ENCODE data around the gene EOGT. TPM values are rescaled to one million over a fixed set of nuclear protein-coding genes. Genes with fewer than 3 reads are reported as not detected.

Gene EOGT
- total RNA-seq, 1 donor from 2014 or later = 46.0 TPM

GRCh38 chr3:69009559-69010410, 3.7 kb downstream of the EOGT start:
- DNase-seq (ENCODE audit: low read depth) = peak; percentile 74

- DNase-seq (ENCODE audit: low read depth) = peak; percentile 11
Observed at GRCh38 chr3:69008980-69009379, 4.5 kb downstream of the EOGT start.

DNA sequence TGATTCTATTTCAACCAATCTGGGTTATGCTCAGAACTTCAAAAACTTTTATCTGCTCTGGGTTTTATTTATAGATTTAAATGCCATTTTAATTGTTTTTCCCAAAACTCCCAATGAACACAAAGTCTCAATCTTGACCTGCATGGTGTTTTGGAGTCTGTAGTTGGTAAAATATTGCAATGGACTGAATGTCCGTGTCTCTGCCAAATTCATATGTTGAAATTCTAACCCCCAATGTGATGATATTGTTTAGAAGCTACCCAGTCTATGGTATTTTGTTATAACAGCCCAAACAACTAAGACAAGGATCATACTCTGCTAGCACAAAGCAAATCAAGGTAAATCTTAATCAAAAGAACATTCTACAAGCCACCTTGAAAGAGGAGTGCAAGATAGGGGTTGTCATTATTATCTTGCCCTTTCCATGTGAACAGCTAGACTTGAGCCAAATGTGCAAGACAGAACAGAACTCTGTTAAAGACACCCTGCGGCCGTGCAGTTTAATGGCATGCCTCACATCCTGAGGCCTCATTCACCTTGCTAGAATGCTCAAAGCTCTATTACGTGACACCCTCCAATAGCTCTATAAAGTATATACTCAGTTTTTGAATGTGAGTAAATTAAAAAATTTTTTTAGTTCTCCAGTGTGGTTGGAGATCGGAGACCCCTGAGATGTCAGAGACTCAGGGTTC, 7.5 kb downstream of the EOGT start:
- DNase-seq (ENCODE audit: low read depth) = no peak

DNA sequence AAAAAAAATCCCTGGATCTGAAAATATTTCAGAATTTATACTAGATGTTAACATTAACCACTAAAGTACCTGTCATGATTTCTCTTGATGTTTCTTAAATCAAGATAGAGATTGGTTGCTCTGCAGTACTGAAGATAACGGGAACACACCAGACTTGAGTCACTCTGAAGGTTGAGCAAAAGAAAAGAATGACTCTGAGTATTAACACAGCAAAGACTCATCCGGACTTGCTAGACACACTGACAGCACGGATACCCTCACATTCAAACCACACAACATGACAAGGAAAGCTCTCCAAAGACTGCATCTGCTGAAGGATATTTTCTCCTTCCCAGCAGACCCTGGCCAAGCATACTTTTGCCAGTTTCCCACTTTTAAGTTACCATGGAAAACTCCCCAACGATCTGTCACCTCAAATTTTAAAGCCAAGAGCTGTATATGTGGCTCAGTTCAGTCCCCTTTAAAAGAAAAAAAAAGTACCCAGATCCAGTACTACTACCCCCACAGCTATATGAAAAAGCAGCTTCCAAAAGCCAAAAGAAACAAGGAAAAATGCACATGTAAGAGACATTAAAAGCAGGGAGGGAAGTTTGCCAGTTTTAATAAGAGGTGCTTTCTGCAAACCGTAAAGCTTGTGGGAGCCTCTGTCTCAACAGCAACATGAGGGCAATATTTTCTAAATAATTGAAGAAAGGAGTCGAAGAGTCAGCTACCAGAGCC, 8.3 kb downstream of the EOGT start:
- DNase-seq (ENCODE audit: low read depth) = no peak

GRCh38 chr3:69004138-69004537, 9.3 kb downstream of the EOGT start:
- no peak for DNase-seq (ENCODE audit: low read depth)

DNA sequence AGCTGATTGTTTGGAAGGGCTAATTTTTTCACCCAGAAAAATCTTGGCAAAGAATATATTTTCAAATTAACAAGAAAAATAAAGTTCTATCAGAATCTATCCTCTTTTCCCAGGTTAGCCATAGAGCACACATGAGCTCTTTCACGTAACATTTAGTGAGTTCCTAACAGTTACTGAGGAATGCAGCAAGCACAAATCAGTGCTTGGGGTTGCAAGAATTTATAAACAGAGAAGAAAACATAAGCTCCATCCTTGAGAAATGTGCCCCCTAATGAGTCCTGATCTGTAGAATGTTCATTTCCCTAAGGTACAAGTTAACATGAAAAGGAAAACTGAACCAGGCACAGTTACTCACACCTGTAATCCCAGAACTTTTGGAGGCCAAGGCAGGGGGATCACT, 13.9 kb downstream of the EOGT start:
- no peak for DNase-seq (ENCODE audit: low read depth)

DNA sequence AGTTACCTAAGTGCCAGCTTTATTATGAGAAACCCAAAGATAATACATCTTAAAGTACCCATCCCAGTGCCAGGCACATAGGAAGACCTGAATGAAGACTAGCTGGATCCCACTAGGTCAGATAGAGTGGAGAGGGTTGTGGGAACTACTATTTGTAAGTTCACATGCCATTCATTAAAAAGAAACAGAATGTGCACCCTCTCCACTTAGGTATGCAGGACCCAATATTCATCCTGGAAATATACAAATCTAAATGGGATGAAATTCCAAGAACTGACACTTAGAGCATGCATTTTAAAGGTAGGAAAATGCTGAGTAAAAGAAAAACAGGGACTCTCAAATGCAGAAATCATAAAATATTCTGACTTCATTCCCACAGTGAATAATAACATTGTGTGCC, 14.3 kb downstream of the EOGT start:
- DNase-seq (ENCODE audit: low read depth) = no peak

- DNase-seq (ENCODE audit: low read depth) = no peak
Observed at GRCh38 chr3:68997887-68998286, 15.6 kb downstream of the EOGT start.

- DNase-seq (ENCODE audit: low read depth) = peak; percentile 36
Observed at GRCh38 chr3:68996356-68996995, 17.0 kb downstream of the EOGT start.

- DNase-seq (ENCODE audit: low read depth) = no peak
Observed at GRCh38 chr3:68988740-68989139, 24.7 kb downstream of the EOGT start.

DNA sequence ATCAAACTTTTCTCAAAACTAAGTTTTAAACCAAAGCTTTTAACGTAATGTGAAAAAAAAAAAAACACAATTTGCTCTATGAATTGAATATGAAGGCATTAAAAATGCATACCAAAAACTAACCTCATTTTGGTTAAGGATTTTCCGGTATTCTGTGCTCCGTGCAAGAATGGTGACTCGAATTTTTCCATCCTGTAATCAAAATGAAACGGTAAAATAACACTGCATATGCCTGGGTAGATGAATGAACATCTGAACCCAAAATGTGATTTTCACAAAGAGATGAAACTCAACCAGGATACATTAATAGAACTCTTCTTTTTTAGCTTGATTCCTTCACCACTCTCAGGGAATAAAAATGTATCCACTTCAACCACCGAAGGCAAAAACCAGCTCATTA, 26.2 kb downstream of the EOGT start:
- no peak for DNase-seq (ENCODE audit: low read depth)

GRCh38 chr3:68986496-68987208, 26.8 kb downstream of the EOGT start:
- no peak for DNase-seq (ENCODE audit: low read depth)

- DNase-seq (ENCODE audit: low read depth) = no peak
Observed at GRCh38 chr3:68985146-68985790, 28.2 kb downstream of the EOGT start.

DNA sequence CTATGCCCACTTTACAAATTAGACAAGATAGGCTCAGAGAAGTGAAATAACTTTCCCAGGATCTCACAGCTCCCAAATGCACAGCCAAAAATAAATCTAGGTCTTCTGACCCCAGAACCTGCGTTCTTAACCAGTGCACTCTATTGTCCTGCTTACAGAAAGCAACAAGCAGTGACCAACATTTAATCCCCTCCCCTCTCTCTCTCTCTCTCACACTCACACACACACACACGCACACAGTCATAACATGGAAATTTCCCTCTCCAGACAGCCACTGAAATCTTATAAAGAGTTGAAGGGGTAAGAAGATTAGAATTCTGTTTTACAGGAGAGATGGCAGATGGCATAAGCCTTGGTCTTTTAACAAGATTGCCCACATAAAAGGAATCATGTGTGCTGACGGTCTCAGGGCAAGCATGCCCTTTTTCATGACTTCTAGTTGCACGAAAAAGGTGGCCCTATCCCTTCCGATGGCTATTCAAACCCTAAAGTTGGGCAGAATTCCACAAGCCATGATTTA, 29.4 kb downstream of the EOGT start:
- DNase-seq (ENCODE audit: low read depth) = no peak

DNA sequence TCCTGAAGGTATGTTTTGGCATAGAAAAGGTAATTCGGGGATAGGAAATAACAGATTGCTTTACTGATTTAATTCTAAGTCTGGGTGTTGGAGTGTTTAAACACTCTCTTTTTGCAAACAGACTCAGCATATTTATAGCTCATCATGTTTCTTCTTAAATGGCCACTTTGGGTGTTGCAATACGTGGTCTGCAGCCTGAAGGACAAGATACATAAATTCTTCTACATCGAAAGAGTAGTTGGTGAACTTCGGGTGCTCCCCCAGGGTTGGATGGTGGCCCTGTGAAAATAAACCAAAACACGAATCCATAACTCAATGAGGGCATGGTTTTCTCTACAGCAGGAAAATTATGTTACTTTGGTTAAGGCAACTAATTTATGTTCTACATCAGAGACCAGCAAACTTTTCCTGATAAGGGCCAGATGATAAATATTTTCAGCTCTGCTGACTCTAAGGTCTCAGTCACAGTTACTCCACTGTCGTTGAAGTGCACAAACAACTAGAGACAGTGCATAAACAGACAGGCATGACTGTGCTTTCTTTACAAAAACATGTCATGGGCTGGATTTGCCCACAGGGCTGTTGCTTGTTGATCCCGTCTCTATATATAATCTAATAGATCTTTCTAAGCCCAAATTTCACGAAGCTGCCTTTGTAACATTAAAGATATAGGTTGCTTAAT, 35.9 kb downstream of the EOGT start:
- no peak for DNase-seq (ENCODE audit: low read depth)

DNA sequence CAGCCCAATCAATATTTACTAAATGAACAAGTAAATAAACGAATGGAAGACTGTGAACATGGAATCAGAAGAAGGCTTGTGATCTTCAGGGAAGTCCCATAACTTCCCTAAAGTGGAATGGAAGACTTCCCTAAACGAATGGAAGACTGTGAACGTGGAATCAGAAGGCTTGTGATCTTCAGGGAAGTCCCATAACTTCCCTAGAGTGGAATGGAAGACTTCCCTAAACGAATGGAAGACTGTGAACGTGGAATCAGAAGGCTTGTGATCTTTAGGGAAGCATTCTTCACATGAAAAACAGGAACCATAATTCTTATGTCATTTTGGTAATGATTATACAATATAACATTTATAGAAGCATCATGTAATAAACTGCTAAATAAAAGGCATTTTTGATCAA, 38.8 kb downstream of the EOGT start:
- DNase-seq (ENCODE audit: low read depth) = no peak

- no peak for DNase-seq (ENCODE audit: low read depth)
Observed at GRCh38 chr3:68973639-68974038, 39.8 kb downstream of the EOGT start.

GRCh38 chr3:68972358-68972979, 41.0 kb downstream of the EOGT start:
- peak; percentile 67 for DNase-seq (ENCODE audit: low read depth)

GRCh38 chr3:68964694-68965093, 48.8 kb downstream of the EOGT start:
- DNase-seq (ENCODE audit: low read depth) = no peak

All from myocyte (in vitro differentiated cells).